ENCODE data around the gene SYDE1. TPM values are rescaled to one million over a fixed set of nuclear protein-coding genes. Genes with fewer than 3 reads are reported as not detected.

The SYDE1 gene
- polyA plus RNA-seq, 1 donor from 2014 or later = not detected

- Histone ChIP-seq H3K79me2 (replicated peaks; ENCODE audit: insufficient read depth, low read length) (no peaks in the 10 kb centered on the region), H3K27ac (ENCODE audit: low read length) (no peak overlapping the region), H4K20me1 (ENCODE audit: insufficient read depth) (no peaks in the 10 kb centered on the region), H3K9me2 (ENCODE audit: insufficient read depth, low read length) (no peaks in the 10 kb centered on the region), H3K27me3 (ENCODE audit: insufficient read depth, low read depth, low read length) (no peaks in the 10 kb centered on the region), H3F3A (ENCODE audit: insufficient read depth, low read length, poor library complexity, severe bottlenecking) (no peaks in the 10 kb centered on the region), H3K4me2 (ENCODE audit: low read length) (no peak overlapping the region), H2AFZ (ENCODE audit: low read depth, low read length) (no peak overlapping the region), H3K9me3 (ENCODE audit: low read length) (no peaks in the 10 kb centered on the region), H3K36me3 (ENCODE audit: insufficient read depth, low read length) (no peaks in the 10 kb centered on the region), H3K4me3 (ENCODE audit: low read length) (no peak overlapping the region), H3K9ac (ENCODE audit: low read length) (no peak overlapping the region)
- TF ChIP-seq RAD21 (conservative IDR thresholded peaks at IDR 0.05) (no peak), CTCF (IDR thresholded peaks at IDR 0.05; ENCODE audit: poor library complexity, severe bottlenecking) (no peak)
Measured at GRCh38 chr19:15098460-15098859, 8.7 kb upstream of the SYDE1 start.

- Histone ChIP-seq H4K20me1 (ENCODE audit: insufficient read depth) (no peaks in the 10 kb centered on the region), H3F3A (ENCODE audit: insufficient read depth, low read length, poor library complexity, severe bottlenecking) (no peaks in the 10 kb centered on the region), H3K4me2 (ENCODE audit: low read length) (no peak overlapping the region), H3K9me2 (ENCODE audit: insufficient read depth, low read length) (no peaks in the 10 kb centered on the region), H3K79me2 (replicated peaks; ENCODE audit: insufficient read depth, low read length) (no peaks in the 10 kb centered on the region), H2AFZ (ENCODE audit: low read depth, low read length) (no peak overlapping the region), H3K27ac (ENCODE audit: low read length) (no peak overlapping the region), H3K36me3 (ENCODE audit: insufficient read depth, low read length) (no peaks in the 10 kb centered on the region), H3K9ac (ENCODE audit: low read length) (no peak overlapping the region), H3K4me3 (ENCODE audit: low read length) (no peak overlapping the region), H3K27me3 (ENCODE audit: insufficient read depth, low read depth, low read length) (no peaks in the 10 kb centered on the region), H3K9me3 (ENCODE audit: low read length) (no peaks in the 10 kb centered on the region)
- TF ChIP-seq REST (IDR thresholded peaks at IDR 0.05; ENCODE audit: borderline replicate concordance) (no peak), CTCF (IDR thresholded peaks at IDR 0.05; ENCODE audit: poor library complexity, severe bottlenecking) (no peak), TAF1 (IDR thresholded peaks at IDR 0.05; ENCODE audit: low read depth) (no peak), EP300 (conservative IDR thresholded peaks at IDR 0.05; ENCODE audit: poor library complexity, severe bottlenecking) (no peak), POLR2AphosphoS5 (IDR thresholded peaks at IDR 0.05) (no peak)
Measured at GRCh38 chr19:15099017-15099582, 8.1 kb upstream of the SYDE1 start.

Data from neural cell (in vitro differentiated cells).